SK-N-SH (cell line): ENCODE results near the gene GFI1B. TPM values are rescaled to one million over a fixed set of nuclear protein-coding genes. Genes with fewer than 3 reads are reported as not detected.

ENCODE experiments used
- CTCF ChIA-PET: fragments of 300-600, 350-600 bp; formaldehyde crosslinking; extraction: SDS; loops from one replicate; lab custom pipeline; 2021; lab: Yijun Ruan, JAX
- POLR2A ChIA-PET: fragments of 350-600 bp; sonication (Branson Sonifier 250); formaldehyde crosslinking; extraction: SDS; loops from one replicate; lab custom pipeline; 2020; ENCODE audit warnings: antibody characterized with exemption, inconsistent platforms; lab: Yijun Ruan, JAX
- DNase-seq: peaks from one replicate; pipeline ENCODE4 v3.0.0; 2012
- H2AFZ ChIP-seq: fragments of 200-600 bp; sonication (generic); 2 replicates; pipeline ENCODE4 v1.8.1; 2016; ENCODE audit warnings: antibody characterized with exemption, mild to moderate bottlenecking, low read depth
- H3F3A ChIP-seq: fragments of 200-600 bp; sonication (generic); replicated peaks from 2 replicates; pipeline ENCODE3; 2016; ENCODE audit warnings: antibody characterized with exemption, mild to moderate bottlenecking; ENCODE audit not compliant: insufficient read depth
- H3K27ac ChIP-seq, 2 experiments: fragments of 200-500 bp in 1 of 2; fragments of 200-600 bp in 1 of 2; sonication (Bioruptor generic) in 1 of 2; sonication (generic), shearing (Covaris generic) in 1 of 2; 2 replicates each; pipeline versions ENCODE4 v1.5.1 to v1.6.1; 2014 to 2016; ENCODE audit warnings: low read depth in 2 of 2, inconsistent platforms in 1 of 2, low read length in 1 of 2, mild to moderate bottlenecking in 1 of 2, mixed read lengths in 1 of 2
- H3K27me3 ChIP-seq: fragments of 200-600 bp; sonication (generic), shearing (Covaris generic); 2 replicates; pipeline ENCODE4 v1.6.1; 2016; ENCODE audit warnings: mixed run types; ENCODE audit not compliant: insufficient read depth
- H3K36me3 ChIP-seq, 2 experiments: fragments of 200-500 bp in 1 of 2; fragments of 200-600 bp in 1 of 2; sonication (Bioruptor generic) in 1 of 2; sonication (generic) in 1 of 2; replicated peaks in 1 of 2; 2 replicates each; pipeline versions ENCODE3 to v1.5.1; 2014 to 2016; ENCODE audit warnings: low read length in 1 of 2, mild to moderate bottlenecking in 1 of 2; ENCODE audit not compliant: insufficient read depth in 2 of 2, control insufficient read depth in 1 of 2
- H3K4me1 ChIP-seq, 2 experiments: fragments of 200-500 bp in 1 of 2; fragments of 200-600 bp in 1 of 2; sonication (Bioruptor generic) in 1 of 2; sonication (generic), shearing (Covaris generic) in 1 of 2; 2 replicates each; pipeline versions ENCODE4 v1.5.1 to v1.6.1; 2014 to 2016; ENCODE audit warnings: low read depth in 1 of 2, low read length in 1 of 2, mixed run types in 1 of 2; ENCODE audit not compliant: insufficient read depth in 2 of 2, control insufficient read depth in 1 of 2
- H3K4me2 ChIP-seq: fragments of 200-600 bp; sonication (generic), shearing (Covaris generic); 2 replicates; pipeline ENCODE4 v1.6.1; 2017; ENCODE audit warnings: mixed run types
- H3K4me3 ChIP-seq, 2 experiments: fragments of 200-500 bp in 1 of 2; fragments of 200-600 bp in 1 of 2; sonication (Bioruptor generic) in 1 of 2; sonication (generic), shearing (Covaris generic) in 1 of 2; 2 replicates each; pipeline versions ENCODE4 v1.5.1 to v1.8.1; 2014 to 2016; ENCODE audit warnings: low read depth in 2 of 2, inconsistent platforms in 1 of 2, low read length in 1 of 2, mild to moderate bottlenecking in 1 of 2, mixed read lengths in 1 of 2, moderate library complexity in 1 of 2
- H3K79me2 ChIP-seq: fragments of 200-600 bp; sonication (generic); 2 replicates; pipeline ENCODE4 v1.8.1; 2017; ENCODE audit warnings: mild to moderate bottlenecking; ENCODE audit not compliant: insufficient read depth
- H3K9ac ChIP-seq: fragments of 200-600 bp; sonication (generic); 2 replicates; pipeline ENCODE4 v1.6.1; 2017; ENCODE audit warnings: mixed run types
- H3K9me2 ChIP-seq: fragments of 200-600 bp; sonication (generic); 2 replicates; pipeline ENCODE4 v1.6.1; 2017; ENCODE audit warnings: mixed run types
- H3K9me3 ChIP-seq: fragments of 200-600 bp; sonication (generic); 2 replicates; pipeline ENCODE4 v1.6.1; 2017; ENCODE audit warnings: mixed run types, mild to moderate bottlenecking, moderate library complexity
- H4K20me1 ChIP-seq: fragments of 200-600 bp; sonication (generic); 2 replicates; pipeline ENCODE4 v1.6.1; 2017; ENCODE audit warnings: mild to moderate bottlenecking, mixed run types; ENCODE audit not compliant: insufficient read depth
- CHD2 ChIP-seq: fragments of 150-350 bp; IDR thresholded peaks from 2 replicates; pipeline ENCODE4 v1.6.1; 2018; ENCODE audit warnings: low read length; ENCODE audit not compliant: partially characterized antibody
- ELF1 ChIP-seq: IDR thresholded peaks from 2 replicates; pipeline ENCODE4 v1.4.0; 2012
- MXI1 ChIP-seq: IDR thresholded peaks from 2 replicates; pipeline ENCODE4 v1.6.1; 2012; ENCODE audit warnings: mild to moderate bottlenecking, low read depth, low read length, improper control_type of control experiment
- NFIC ChIP-seq: IDR thresholded peaks from 2 replicates; pipeline ENCODE4 v1.4.0; 2012; ENCODE audit warnings: borderline replicate concordance
- PBX3 ChIP-seq: IDR thresholded peaks from 2 replicates; pipeline ENCODE4; 2012
- SIN3A ChIP-seq: IDR thresholded peaks from 2 replicates; pipeline ENCODE4 v1.6.1; 2012; ENCODE audit warnings: low read depth, mild to moderate bottlenecking, low read length, moderate library complexity, borderline replicate concordance
- ZBTB33 ChIP-seq: IDR thresholded peaks from 2 replicates; pipeline ENCODE4 v1.4.0; 2012; ENCODE audit warnings: low read depth, borderline replicate concordance
- WGBS: methylation state at CpG from one replicate; pipeline ENCODE4 v1.1.6; 2017; ENCODE audit warnings: low lambda C conversion rate; 5-methylcytosine and 5-hydroxymethylcytosine counted together
- polyA plus RNA-seq, 3 experiments: library from polyadenylated mRNA; depleted of rRNA; stranded (reverse); fragments of >200 nt; gene quantifications; 2 replicates each; pipeline ENCODE4 v1.2.3, GENCODE V29; 2012

Gene GFI1B
- polyA plus RNA-seq, 1 of the 3 experiments (the other 2 are of a cell fraction), result not detected

GRCh38 chr9:133005957-133006356 is 27.5 kb downstream of the GFI1B start (continued):
- TF ChIP-seq SIN3A, result no peak
- TF ChIP-seq CHD2, result no peak

GRCh38 chr9:133006731-133007352 is 28.3 kb downstream of the GFI1B start:
- Histone ChIP-seq H3K9me3 (no peaks in the 10 kb centered on the region), H3K9me2 (no peaks in the 10 kb centered on the region), H3K4me2 (no peak overlapping the region), H3F3A (no peaks in the 10 kb centered on the region), H3K9ac (no peak overlapping the region), H3K4me1 (no peaks in the 10 kb centered on the region; a peak in 1 of 4 replicates), H3K4me3 (no peak overlapping the region), H3K36me3 (no peaks in the 10 kb centered on the region), H4K20me1 (no peaks in the 10 kb centered on the region), H3K27me3 (peaks cover 7% of the 10 kb centered on the region; the same call in 1 of the 2 replicates), H3K27ac (no peak overlapping the region), H3K79me2 (no peaks in the 10 kb centered on the region), H2AFZ (no peak overlapping the region)
- CTCF ChIA-PET, result interaction anchor here (1.3 to 4.9 kb wide), 3 partner anchors 16 to 138 kb away, joined by 4 to 39 read pairs (median 7); partner anchors contain the start of gene GFI1B
- no peak for TF ChIP-seq PBX3
- no peak for TF ChIP-seq SIN3A
- TF ChIP-seq CHD2, result no peak
- no peak for TF ChIP-seq ELF1
- no peak for TF ChIP-seq NFIC
- POLR2A ChIA-PET, result no interaction called here
- DNase-seq, result no peak
- WGBS, result 22% methylated on average over 3 of the region's 5 CpGs

GRCh38 chr9:133008406-133008805 is 29.9 kb downstream of the GFI1B start:
- H3K9me2 ChIP-seq, result no peaks in the 10 kb centered on the region
- peaks cover 7% of the 10 kb centered on the region; the same call in 1 of the 2 replicates for H3K27me3 ChIP-seq
- no peak overlapping the region for H2AFZ ChIP-seq
- no peaks in the 10 kb centered on the region for H4K20me1 ChIP-seq
- no peaks in the 10 kb centered on the region for H3K36me3 ChIP-seq
- ChIA-PET POLR2A (no interaction called here), CTCF (no interaction called here)
- H3K9ac ChIP-seq, result no peak overlapping the region
- no peak overlapping the region for H3K27ac ChIP-seq
- no peaks in the 10 kb centered on the region; a peak in 1 of 4 replicates for H3K4me1 ChIP-seq
- no peak for TF ChIP-seq MXI1
- no peak for TF ChIP-seq ZBTB33
- no peaks in the 10 kb centered on the region for H3K79me2 ChIP-seq
- no peak overlapping the region for H3K4me2 ChIP-seq
- no peak overlapping the region for H3K4me3 ChIP-seq
- no peak for DNase-seq
- no peaks in the 10 kb centered on the region for H3F3A ChIP-seq
- no peaks in the 10 kb centered on the region for H3K9me3 ChIP-seq
- 8% methylated on average over 6 of the region's 7 CpGs for WGBS
